ENCODE measurements around the gene ARHGAP19.

Gene ARHGAP19

GRCh38 chr10:97190450-97190849 is 102.0 kb downstream of the ARHGAP19 start:
- H3K4me3 ChIP-seq (ENCODE audit: low read depth, low read length), result no peak overlapping the region
- TF ChIP-seq, protein P1, sequence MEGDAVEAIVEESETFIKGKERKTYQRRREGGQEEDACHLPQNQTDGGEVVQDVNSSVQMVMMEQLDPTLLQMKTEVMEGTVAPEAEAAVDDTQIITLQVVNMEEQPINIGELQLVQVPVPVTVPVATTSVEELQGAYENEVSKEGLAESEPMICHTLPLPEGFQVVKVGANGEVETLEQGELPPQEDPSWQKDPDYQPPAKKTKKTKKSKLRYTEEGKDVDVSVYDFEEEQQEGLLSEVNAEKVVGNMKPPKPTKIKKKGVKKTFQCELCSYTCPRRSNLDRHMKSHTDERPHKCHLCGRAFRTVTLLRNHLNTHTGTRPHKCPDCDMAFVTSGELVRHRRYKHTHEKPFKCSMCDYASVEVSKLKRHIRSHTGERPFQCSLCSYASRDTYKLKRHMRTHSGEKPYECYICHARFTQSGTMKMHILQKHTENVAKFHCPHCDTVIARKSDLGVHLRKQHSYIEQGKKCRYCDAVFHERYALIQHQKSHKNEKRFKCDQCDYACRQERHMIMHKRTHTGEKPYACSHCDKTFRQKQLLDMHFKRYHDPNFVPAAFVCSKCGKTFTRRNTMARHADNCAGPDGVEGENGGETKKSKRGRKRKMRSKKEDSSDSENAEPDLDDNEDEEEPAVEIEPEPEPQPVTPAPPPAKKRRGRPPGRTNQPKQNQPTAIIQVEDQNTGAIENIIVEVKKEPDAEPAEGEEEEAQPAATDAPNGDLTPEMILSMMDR (IDR thresholded peaks at IDR 0.05; ENCODE audit: low read depth, low read length), result no peak

- H3K4me3 ChIP-seq (ENCODE audit: low read depth, low read length), result no peak overlapping the region
- TF ChIP-seq, protein P1 (IDR thresholded peaks at IDR 0.05; ENCODE audit: low read depth, low read length), result no peak
Observed at GRCh38 chr10:97188261-97188711, 104.2 kb downstream of the ARHGAP19 start.

GRCh38 chr10:97186911-97187310 is 105.5 kb downstream of the ARHGAP19 start:
- no peak overlapping the region for H3K4me3 ChIP-seq (ENCODE audit: low read depth, low read length)
- TF ChIP-seq, protein P1 (IDR thresholded peaks at IDR 0.05; ENCODE audit: low read depth, low read length), result no peak

DNA sequence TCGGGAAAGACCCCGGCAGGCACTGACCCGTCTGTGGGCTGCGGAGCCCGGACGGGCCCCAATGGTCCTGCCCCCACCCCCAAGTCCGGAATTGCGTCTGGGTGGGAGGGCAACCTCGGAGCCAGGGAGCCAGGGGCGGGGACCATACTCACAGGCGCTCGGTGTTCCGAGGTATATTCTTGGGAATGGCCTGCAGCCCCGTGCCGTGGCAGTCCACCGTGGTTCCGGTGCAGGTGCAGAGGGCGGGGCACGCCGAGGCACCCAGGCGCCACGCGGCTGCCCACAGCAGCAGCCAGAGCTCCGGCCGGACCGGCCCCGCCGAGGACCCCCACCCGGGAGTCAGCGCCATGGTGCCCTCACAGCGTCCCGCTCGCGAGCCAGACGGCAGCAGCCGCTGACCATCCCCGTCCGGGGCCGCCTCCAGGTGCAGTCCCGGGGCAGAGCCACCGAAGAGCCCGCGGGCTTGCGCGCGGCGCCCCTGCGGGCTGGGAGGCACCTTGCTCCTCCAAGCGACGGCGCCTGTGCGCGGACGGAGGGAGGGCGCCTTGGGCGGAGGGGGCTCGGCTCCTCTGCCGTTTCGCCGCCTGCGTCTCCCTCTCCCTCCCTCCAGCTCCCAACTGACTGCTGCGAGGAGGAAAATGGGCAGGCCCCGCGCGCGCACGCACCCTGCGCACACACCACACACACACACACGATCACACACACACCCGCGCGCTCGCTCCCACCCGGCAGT is 106.9 kb downstream of the ARHGAP19 start, which contains the start of gene SLIT1:
TSS of gene SLIT1 (minus strand) at position 634 of the 733 bp plus-strand sequence. CDS start at position 349, 285 bp downstream.
- H3K4me3 ChIP-seq (ENCODE audit: low read depth, low read length), result no peak within 1 kb of the TSS

DNA sequence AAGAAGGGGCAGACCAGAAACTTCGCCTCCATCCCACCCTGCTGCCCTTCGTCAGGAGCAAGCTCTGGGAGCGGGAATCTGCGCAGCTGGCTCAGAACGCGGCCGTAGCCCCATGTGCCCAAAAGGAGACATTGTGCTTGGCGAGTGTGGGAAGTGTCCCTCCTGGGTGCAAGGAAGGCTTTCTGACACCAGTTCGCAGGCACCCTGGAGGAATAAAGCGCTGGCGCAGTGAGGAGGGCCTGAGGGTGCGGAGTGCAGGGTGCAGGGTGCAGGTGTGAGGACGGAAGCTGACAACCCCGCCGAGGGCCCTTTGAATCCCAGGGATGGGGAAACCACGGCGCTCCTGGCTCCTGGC is 107.5 kb downstream of the ARHGAP19 start:
- no peak overlapping the region for H3K4me3 ChIP-seq (ENCODE audit: low read depth, low read length)
- TF ChIP-seq, protein P1 (IDR thresholded peaks at IDR 0.05; ENCODE audit: low read depth, low read length), result no peak

More for the DNA sequence above, 106.9 kb downstream of the ARHGAP19 start, which contains the start of gene SLIT1:
- TF ChIP-seq, protein P1 (IDR thresholded peaks at IDR 0.05; ENCODE audit: low read depth, low read length), result no peak

- TF ChIP-seq, protein P1 (IDR thresholded peaks at IDR 0.05; ENCODE audit: low read depth, low read length), result no peak
- H3K4me3 ChIP-seq (ENCODE audit: low read depth, low read length), result no peak overlapping the region
Observed at GRCh38 chr10:97183314-97183713, 109.1 kb downstream of the ARHGAP19 start.

DNA sequence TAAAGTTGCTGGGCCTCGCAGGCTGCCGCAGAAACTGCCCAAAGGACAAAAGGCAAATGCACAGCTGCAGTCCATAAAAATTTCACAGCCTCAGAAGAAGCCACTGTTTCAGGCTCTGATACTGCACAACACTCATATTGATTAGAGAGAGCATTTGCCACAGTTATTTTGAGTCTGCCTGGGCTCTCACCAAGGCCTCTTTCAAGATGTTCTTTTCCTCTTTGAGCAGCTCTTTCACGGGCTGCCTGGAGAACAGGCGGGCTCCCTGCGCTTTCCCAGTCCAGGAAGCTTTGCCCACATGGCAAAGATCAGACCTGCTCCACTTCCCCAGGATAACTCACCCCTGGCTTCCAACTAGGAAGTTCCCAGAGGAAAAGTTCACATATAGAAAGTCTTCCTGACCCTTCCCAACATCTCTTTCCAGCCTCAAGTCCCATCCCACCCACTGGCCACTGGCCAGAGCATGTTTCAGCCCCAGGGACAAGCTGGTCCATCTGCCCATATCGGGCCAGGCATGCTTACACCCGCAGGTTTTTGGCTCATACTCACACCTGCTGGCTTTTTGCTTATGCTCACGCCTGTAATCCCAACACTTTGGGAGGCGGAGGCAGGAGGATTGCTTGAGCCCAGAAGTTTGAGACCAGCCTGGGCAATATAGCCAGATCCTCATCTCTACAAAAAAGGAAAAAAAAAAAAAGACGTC is 110.0 kb downstream of the ARHGAP19 start:
- TF ChIP-seq, protein P1 (IDR thresholded peaks at IDR 0.05; ENCODE audit: low read depth, low read length), result no peak

More for the DNA sequence above, 110.0 kb downstream of the ARHGAP19 start:
- no peak overlapping the region for H3K4me3 ChIP-seq (ENCODE audit: low read depth, low read length)

All from WI38 (cell line).